T1000 (cell line): Measurements from ENCODE around the gene ABHD8.

Experiments used
- DNase-seq: peaks from one replicate; lab custom pipeline; 2025; ENCODE audit warnings: mixed read lengths; lab: John Stamatoyannopoulos, UW

The ABHD8 gene

DNA sequence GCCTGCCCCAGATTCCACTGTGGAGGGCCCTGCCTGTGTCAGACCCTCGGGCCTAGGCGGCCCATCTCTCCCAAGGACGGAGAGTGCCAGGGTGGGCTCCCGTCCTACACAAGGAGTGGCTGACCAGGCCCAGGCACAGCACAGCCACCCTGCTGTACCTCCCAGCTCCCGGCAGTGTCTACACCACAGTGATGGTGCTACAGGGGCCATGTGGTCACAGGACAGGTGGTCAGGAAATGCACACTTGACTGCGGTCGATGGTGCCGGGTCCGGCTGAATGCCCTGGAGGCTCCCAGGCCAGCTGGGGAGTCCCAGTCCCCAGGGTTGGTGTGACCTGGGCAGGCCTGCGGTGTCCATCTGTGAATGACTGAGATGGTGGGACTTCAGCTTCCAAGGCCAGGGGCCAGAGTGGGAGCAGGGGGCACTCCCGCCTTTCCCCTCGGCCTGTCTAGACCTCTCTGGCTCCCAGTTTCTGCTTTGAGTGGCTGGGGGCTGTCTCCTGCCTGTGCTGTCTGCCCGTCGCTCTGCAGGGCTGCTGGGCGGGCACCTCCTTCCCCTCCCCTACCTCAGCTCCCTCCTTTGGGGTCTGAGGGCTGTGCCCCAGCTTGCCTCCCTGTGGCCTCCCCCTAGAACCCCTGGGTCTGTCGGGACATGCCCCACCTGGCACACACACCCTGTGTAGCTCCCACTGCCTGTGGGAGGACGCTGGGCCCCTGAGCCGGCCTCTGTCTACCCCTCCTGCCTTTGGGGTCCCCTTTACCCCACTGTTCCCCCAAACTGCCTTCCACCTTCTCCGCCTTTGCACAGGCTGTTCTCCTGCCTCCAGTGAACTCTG is 18.6 kb upstream of the ABHD8 start:
- no peak for DNase-seq

DNA sequence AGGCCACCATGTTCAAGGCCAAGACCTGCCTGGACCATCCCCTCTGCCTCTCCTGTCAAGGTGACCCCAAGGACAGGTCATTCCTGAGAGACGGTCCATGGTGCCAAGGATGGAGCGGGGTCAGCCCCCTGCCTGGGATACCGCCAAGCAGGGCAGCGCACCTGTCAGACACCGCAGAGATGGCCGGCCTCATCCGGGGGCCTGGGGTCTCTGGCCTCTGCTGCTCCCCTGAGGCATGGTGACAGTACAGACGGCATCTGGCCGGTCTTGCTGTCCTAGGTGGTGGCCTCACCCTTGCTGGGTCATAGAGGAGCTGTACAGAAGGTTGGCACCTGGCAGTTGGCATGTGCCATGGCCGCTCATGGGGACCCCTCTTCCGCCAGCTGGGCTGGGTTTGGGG is 17.2 kb upstream of the ABHD8 start:
- no peak for DNase-seq

GRCh38 chr19:17319473-17320238 is 16.4 kb upstream of the ABHD8 start:
- no peak for DNase-seq

GRCh38 chr19:17318966-17319365 is 15.7 kb upstream of the ABHD8 start:
- DNase-seq, result no peak

GRCh38 chr19:17314007-17314593 is 10.9 kb upstream of the ABHD8 start:
- no peak for DNase-seq

DNA sequence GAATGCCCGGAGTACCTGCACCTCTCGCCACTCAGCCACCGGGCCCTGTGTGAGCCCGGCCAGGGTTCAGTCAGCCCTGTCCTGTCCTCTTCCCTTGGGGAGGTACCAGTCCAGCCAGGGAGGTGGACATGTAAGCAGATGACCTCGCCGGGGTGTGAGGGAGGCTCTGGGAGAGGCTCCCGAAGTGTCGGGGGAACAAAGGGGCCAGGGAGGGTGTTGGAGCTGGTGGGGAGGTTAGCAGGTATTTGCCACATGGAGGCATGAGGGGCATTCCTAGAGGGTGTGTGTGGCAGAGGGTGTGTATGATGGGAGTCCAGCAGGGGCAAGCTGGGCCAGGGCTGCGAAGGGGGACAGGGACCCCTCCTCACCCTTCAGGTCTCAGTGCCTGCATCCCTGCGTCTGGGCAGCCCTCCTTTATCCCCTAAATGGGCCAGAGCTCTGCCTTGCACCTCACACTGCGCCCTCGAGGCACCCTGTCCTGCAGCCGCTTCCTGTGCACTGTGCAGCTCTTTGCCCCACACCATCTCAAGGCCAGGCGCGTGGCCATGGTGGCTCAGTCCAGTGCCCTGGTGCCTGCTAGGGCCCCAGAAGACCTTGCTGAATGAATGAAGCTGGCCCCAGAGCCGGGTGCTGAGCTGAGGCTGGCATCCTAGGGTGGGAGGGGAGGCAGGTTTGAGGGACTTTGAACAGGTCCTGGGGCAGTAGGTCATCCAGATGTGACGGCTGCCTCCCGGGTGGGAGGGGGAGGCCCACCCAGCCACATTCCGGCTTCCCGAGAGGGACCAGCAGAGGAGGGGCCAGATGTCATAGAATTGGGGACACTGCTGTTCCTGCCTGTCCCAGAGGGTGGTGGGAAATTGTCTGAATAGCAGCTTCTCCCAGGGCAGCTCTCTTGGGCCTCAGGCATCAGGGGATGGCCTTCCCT is 9.2 kb upstream of the ABHD8 start:
- DNase-seq, result no peak

DNA sequence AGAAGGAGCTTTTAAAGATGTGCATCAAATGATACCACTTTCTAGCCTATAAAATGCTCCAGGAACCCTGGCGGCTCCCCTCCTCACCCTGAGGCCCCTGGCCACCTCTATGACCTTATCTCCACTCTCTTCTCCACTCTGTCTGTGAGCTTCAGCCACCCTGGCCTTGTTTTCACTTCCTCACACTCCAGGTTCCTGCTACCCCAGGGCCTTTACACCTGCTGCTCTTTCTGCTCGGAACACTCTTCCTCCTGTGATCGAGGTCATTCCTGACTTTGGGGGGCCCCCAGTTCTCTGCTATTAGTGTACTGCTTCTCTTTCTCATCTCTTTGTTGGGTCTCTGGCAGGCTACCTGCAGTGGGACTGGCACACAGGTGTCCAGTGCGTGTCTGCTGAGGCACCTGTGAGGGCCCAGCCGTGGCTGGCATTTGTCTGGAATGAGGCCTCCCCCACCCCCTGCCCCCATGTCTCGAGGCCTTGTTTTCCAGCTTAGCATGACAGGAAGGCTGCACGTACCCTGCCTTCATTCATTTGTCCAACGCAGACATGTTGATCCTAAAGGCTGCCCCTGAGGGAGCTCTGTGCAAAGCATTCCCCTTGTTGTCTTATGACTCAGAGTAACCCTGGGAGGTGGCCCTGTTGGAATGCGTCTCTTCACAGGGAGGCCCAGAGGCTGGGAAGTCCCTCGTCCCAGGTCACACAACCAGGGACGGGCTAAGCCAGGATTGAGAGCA is 8.4 kb upstream of the ABHD8 start:
- peak; percentile 62 for DNase-seq

- no peak for DNase-seq
Observed at GRCh38 chr19:17309965-17310461, 6.8 kb upstream of the ABHD8 start.

DNA sequence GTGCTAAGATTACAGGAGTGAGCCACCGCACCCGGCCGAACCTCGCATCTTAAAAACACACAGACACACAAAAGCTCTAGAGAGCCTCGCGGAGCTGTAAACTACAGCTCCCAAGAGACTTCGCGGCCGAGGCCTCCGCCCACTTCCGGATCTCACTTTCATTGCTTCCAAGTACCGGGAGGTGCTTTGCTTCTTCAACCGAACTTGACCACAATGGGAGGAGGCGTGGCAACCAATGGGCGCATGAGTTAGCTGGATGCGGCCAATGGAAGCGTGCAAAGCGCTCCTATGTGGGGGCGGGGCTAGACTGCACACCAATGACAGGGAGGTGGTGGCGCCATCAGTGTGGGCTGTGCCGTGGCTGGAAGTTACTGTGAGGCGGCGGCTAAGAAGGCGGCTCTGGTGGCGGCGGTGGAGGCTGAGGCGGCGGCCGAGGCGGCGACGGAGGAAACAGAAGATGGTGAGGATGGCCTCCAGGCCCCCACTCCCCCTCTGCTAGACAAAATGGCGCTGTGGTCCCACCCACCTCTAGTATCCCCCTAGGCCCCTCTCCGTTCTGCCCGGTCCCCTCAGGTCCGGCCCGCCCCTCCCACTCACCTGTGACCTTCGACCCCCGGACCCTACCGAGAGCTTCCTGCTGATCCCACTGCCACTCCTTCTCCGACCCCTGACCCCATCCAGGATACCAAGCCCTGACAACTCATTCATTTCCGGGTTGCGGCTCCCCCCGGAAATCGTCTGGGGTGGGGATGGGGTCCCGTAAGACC is 6.2 kb upstream of the ABHD8 start, which contains the start of gene DDA1:
TSS of gene DDA1 (plus strand) at position 366 of the 767 bp plus-strand sequence. CDS start at position 458, 92 bp downstream.
- DNase-seq, result peak; percentile 97

DNA sequence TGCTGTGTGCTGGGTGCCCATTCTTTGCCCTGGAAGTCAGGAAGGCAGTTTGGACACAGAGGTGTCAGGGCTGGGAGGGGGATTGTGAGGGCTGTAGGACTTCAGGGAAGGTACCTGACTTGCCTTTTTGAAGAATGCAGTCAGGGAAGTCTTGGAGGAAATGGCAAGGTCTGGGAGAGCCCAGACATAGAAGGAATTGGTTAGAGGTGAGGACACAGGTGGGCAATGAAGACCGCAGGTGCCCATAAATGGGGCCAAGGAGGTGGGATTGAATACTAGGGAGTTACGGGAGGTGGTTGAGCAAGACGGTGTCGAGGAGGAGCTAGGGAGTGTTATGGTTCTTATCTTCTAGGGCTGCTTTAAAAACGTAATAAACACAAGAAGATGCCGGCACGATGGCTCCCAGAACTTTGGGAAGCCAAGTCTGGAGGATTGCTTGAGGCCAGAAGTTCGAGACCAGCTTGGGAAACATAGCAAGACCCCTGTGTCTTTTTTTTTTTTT is 4.7 kb upstream of the ABHD8 start:
- DNase-seq, result no peak

DNA sequence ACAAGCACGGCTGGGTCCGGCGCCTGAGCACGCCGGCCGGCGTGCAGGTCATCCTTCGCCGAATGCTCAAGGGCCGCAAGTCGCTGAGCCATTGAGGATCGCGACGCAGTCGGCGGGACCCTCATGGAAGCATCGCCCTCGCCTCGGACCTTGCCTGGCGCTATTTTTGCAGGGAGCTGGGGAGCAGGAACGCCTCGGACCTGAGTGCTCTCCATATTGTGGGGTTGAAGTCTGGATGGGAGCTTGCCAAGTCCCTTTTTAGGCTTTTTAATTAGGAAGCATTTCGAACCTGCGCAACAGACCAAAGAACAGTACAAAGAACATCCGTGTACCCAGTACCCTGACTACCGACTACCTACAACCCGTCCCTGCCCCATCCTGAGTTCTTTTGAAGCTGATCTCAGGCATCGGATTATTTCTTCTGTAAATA is 3.1 kb upstream of the ABHD8 start:
- DNase-seq, result no peak

DNA sequence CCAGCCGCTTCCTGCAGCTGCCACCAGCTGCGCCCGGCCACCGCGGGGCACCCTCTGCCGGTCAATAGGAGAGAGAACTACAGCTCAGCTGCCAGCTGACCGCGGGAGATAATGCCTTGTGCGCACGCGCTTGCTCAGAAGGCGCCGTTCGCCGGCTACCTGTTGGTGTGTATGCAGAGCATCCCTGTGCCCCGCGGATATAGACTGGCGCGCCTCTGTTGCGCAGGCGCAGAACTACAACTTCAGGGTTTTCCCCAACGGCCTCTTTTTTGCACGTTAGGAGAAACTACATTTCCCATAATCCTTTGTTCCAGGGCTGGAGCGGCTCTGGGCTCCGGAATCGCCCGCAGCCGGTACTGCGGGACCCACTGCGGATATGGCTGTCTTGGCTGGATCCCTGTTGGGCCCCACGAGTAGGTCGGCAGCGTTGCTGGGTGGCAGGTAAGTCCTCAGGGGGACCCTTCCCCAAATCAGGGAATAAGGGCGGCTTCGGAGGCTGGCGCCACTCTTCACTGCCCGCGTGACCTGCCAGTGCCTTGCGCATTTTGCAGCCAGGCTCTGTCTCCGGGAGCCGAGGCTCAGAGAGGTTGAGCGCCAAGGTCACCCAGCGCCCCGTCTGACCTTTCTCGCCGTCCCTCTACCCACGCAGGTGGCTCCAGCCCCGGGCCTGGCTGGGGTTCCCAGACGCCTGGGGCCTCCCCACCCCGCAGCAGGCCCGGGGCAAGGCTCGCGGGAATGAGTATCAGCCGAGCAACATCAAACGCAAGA is 2.5 kb upstream of the ABHD8 start, which contains the start of gene MRPL34:
TSS of gene MRPL34 (plus strand) at position 356 of the 768 bp plus-strand sequence. CDS start at position 377, 21 bp downstream.
- DNase-seq, result peak; percentile 98

DNA sequence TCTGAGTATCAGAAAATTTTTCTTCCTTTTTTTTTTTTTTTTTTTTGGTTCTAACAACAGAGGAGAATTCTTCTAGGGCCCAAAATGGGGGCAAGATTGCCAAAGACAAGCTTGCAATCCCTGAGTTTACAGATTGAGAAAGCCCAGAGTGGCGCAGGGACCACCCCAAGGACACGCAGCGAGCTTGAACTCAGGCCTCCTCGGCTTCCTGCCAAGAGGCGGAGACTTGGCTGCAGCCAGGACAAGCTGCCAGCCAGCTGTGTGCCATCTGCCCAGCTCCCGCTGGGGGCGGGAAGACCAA is 1.9 kb upstream of the ABHD8 start:
- DNase-seq, result no peak

GRCh38 chr19:17304386-17305215 is 1.4 kb upstream of the ABHD8 start:
- no peak for DNase-seq

DNA sequence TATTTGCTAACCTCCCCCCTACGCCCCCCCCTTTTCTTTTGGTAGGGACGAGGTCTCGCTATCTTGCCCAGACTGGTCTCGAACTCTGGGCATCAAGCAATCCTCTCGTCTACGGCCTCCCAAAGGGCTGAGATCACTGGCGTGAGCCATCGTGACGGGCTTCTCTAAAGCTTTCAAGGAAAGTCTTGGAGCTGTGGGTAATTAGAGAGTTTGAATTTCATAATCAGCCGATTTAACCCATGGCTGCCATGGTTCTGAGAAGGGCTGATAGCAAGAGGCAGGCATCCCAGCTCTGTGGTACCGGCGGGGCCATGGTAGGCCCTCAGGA is 679 bp upstream of the ABHD8 start:
- no peak for DNase-seq

- no peak for DNase-seq
Observed at GRCh38 chr19:17302391-17303166, 646 bp downstream of the ABHD8 start.

GRCh38 chr19:17300992-17301619 is 2.1 kb downstream of the ABHD8 start:
- DNase-seq, result no peak
